ENCODE results near the gene PPP1R7.

- TF ChIP-seq CTCF (IDR thresholded peaks at IDR 0.05): no peak
- TF ChIP-seq EP300 (IDR thresholded peaks at IDR 0.05): no peak
- no peak for TF ChIP-seq POLR2AphosphoS5 (IDR thresholded peaks at IDR 0.05)
These were observed 44.6 kb upstream of the PPP1R7 start for GRCh38 chr2:241105641-241106040.
